Nephron progenitor cell (in vitro differentiated cells): Measurements from ENCODE around the gene ABHD4.

Experiments used
- DNase-seq: peaks from one replicate; pipeline ENCODE4 v3.0.0; 2021
- H3K27ac Mint-ChIP-seq: 2 replicates; pipeline ENCODE4 v1.8.0; 2021; ENCODE audit warnings: mild to moderate bottlenecking, moderate library complexity, mixed read lengths
- H3K27me3 Mint-ChIP-seq: 2 replicates; pipeline ENCODE4 v1.8.0; 2021; ENCODE audit warnings: mild to moderate bottlenecking, low read depth, mixed read lengths; ENCODE audit not compliant: poor library complexity
- H3K36me3 Mint-ChIP-seq: 2 replicates; pipeline ENCODE4 v1.8.0; 2021; ENCODE audit warnings: low read depth, mixed read lengths
- H3K4me1 Mint-ChIP-seq: 2 replicates; pipeline ENCODE4 v1.8.0; 2021; ENCODE audit warnings: mixed read lengths
- H3K4me3 Mint-ChIP-seq: 2 replicates; pipeline ENCODE4 v1.8.0; 2021; ENCODE audit warnings: mild to moderate bottlenecking, moderate library complexity, mixed read lengths
- H3K9me3 Mint-ChIP-seq: 2 replicates; pipeline ENCODE4 v1.8.0; 2021; ENCODE audit warnings: mild to moderate bottlenecking, moderate library complexity, mixed read lengths
- CTCF ChIP-seq: fragments of 200-600 bp; sonication (generic); IDR thresholded peaks from 2 replicates; pipeline ENCODE4 v1.5.0; 2021; ENCODE audit warnings: antibody characterized with exemption

The ABHD4 gene

GRCh38 chr14:22556021-22556989 is 41.8 kb upstream of the ABHD4 start:
- no peaks in the 10 kb centered on the region for H3K9me3 Mint-ChIP-seq
- H3K4me1 Mint-ChIP-seq, result peaks cover 71% of the 10 kb centered on the region
- no peaks in the 10 kb centered on the region for H3K36me3 Mint-ChIP-seq
- no peak for DNase-seq
- peak overlapping the region; percentile 76 for H3K4me3 Mint-ChIP-seq
- H3K27me3 Mint-ChIP-seq, result peaks cover 6% of the 10 kb centered on the region
- peak overlapping the region; percentile 93 for H3K27ac Mint-ChIP-seq
- TF ChIP-seq CTCF, result no peak

GRCh38 chr14:22556990-22557623 is 41.0 kb upstream of the ABHD4 start:
- Mint-ChIP-seq H3K4me1 (peaks cover 71% of the 10 kb centered on the region), H3K9me3 (no peaks in the 10 kb centered on the region), H3K27ac (peak overlapping the region; percentile 93), H3K27me3 (peaks cover 6% of the 10 kb centered on the region), H3K36me3 (no peaks in the 10 kb centered on the region), H3K4me3 (peak overlapping the region; percentile 76)
- TF ChIP-seq CTCF, result peak; percentile 100
- DNase-seq, result peak; percentile 94

- Mint-ChIP-seq H3K27ac (no peak overlapping the region), H3K4me3 (peak overlapping the region; percentile 76), H3K36me3 (no peaks in the 10 kb centered on the region), H3K9me3 (no peaks in the 10 kb centered on the region), H3K27me3 (peaks cover 6% of the 10 kb centered on the region), H3K4me1 (peaks cover 67% of the 10 kb centered on the region)
- no peak for TF ChIP-seq CTCF
- no peak for DNase-seq
These were observed 40.3 kb upstream of the ABHD4 start for GRCh38 chr14:22557846-22558220.

GRCh38 chr14:22558221-22558913 is 39.7 kb upstream of the ABHD4 start:
- peak; percentile 12 for TF ChIP-seq CTCF
- Mint-ChIP-seq H3K4me1 (peaks cover 66% of the 10 kb centered on the region), H3K36me3 (no peaks in the 10 kb centered on the region), H3K4me3 (no peak overlapping the region), H3K27ac (no peak overlapping the region), H3K9me3 (no peaks in the 10 kb centered on the region), H3K27me3 (peaks cover 6% of the 10 kb centered on the region)
- DNase-seq, result peak; percentile 35

GRCh38 chr14:22559041-22559440 is 39.1 kb upstream of the ABHD4 start:
- Mint-ChIP-seq H3K4me1 (peaks cover 66% of the 10 kb centered on the region), H3K27me3 (peaks cover 6% of the 10 kb centered on the region), H3K4me3 (no peak overlapping the region), H3K36me3 (peaks cover under 1% of the 10 kb centered on the region), H3K9me3 (no peaks in the 10 kb centered on the region), H3K27ac (no peak overlapping the region)
- no peak for DNase-seq
- TF ChIP-seq CTCF, result no peak
